ENCODE measurements around the gene DCAKD.

Gene DCAKD

DNA sequence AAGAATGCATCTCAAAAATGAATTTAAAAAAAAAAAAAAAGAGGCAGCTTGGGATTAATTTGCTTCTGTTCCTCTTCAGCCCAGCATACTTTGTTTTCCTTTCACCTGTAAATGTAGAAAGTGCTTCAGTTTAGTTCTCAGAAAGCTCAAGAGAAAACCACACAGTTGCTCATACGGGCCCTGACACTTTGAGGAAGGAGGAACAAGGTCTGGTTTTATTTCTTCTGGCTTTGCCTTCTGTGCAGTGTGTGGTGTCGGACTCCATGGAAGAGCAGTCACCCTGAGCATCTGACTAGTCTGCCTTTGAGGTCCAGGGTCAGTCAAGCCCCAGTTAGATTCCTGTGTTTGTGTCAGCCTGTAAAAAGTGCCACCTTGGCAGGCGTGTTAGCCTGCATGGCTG lies 37.3 kb upstream of the DCAKD start:
- peaks cover 6 to 10% of the 10 kb centered on the region in 2 donors for H3K4me1 ChIP-seq (ENCODE audit: control insufficient read depth in 2 of 2, insufficient read depth in 2 of 2, low read length in 2 of 2)
- peaks cover 31 to 48% of the 10 kb centered on the region in 2 donors for H3K36me3 ChIP-seq (ENCODE audit: control insufficient read depth in 2 of 2, insufficient read depth in 2 of 2, low read length in 2 of 2)
- no peaks in the 10 kb centered on the region for H3K9me3 ChIP-seq (ENCODE audit: control insufficient read depth in 2 of 2, low read length in 2 of 2)
- no peak overlapping the region for H3K4me3 ChIP-seq (ENCODE audit: low read length in 2 of 2)
- H3K27ac ChIP-seq (ENCODE audit: low read depth in 2 of 2, low read length in 2 of 2), result no peak overlapping the region
- H3K9ac ChIP-seq (ENCODE audit: low read depth in 1 of 2, low read length in 2 of 2), result no peak overlapping the region
- no peaks in the 10 kb centered on the region for H3K27me3 ChIP-seq (ENCODE audit: control insufficient read depth in 2 of 2, insufficient read depth in 2 of 2, low read length in 2 of 2)

DNA sequence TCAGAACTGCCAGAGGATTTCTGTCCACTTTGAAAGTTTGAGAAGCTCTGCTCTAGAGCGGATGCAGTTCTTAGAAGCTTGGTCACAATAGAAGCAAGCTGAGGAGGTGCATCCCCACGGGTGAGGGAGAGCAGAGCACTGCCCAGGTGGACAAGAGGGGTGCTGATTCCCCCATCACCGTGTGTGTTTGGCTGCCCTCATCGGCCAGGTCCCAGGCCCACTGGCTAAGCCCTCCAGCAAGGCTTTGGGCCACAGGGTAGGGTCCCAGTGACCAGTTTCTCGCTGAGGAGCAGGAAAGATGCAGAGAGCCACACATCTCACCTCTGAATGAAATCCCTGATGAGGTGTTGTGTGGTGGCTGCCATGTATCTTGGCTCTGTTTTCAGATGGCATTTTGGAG lies 36.5 kb upstream of the DCAKD start:
- peak overlapping the region in 1 of 2 donors; percentile 34 for H3K27ac ChIP-seq (ENCODE audit: low read depth in 2 of 2, low read length in 2 of 2)
- H3K36me3 ChIP-seq (ENCODE audit: control insufficient read depth in 2 of 2, insufficient read depth in 2 of 2, low read length in 2 of 2), result peaks cover 32 to 48% of the 10 kb centered on the region in 2 donors
- H3K9ac ChIP-seq (ENCODE audit: low read depth in 1 of 2, low read length in 2 of 2), result no peak overlapping the region
- H3K4me3 ChIP-seq (ENCODE audit: low read length in 2 of 2), result no peak overlapping the region
- peaks cover 4 to 6% of the 10 kb centered on the region in 2 donors for H3K4me1 ChIP-seq (ENCODE audit: control insufficient read depth in 2 of 2, insufficient read depth in 2 of 2, low read length in 2 of 2)
- H3K9me3 ChIP-seq (ENCODE audit: control insufficient read depth in 2 of 2, low read length in 2 of 2), result no peaks in the 10 kb centered on the region
- H3K27me3 ChIP-seq (ENCODE audit: control insufficient read depth in 2 of 2, insufficient read depth in 2 of 2, low read length in 2 of 2), result no peaks in the 10 kb centered on the region

DNA sequence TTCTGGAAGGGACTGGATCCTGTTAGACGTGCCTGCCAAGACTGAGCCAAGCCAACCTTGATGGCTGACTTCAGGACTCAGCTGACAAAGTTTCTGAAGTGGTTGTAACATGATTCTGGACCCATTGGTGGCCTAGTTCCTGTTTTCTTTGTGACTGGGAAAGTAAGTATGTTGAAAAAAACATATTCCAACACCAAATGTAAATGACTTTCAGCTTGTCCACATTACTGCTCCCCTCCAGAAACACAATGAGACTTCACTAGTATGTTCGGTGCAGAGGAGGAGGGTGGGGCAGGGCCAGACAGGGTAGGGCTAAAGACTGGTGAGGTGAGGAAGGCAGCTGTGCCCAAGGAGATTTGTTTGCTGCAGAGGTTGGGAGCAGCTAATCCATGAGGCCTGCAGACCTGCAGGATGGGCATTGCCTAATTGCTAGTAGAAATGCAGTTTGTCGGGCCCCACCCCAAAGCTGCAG lies 36.1 kb upstream of the DCAKD start:
- no peaks in the 10 kb centered on the region for H3K9me3 ChIP-seq (ENCODE audit: control insufficient read depth in 2 of 2, low read length in 2 of 2)
- no peaks in the 10 kb centered on the region for H3K27me3 ChIP-seq (ENCODE audit: control insufficient read depth in 2 of 2, insufficient read depth in 2 of 2, low read length in 2 of 2)
- no peak overlapping the region for H3K27ac ChIP-seq (ENCODE audit: low read depth in 2 of 2, low read length in 2 of 2)
- no peak overlapping the region for H3K9ac ChIP-seq (ENCODE audit: low read depth in 1 of 2, low read length in 2 of 2)
- H3K36me3 ChIP-seq (ENCODE audit: control insufficient read depth in 2 of 2, insufficient read depth in 2 of 2, low read length in 2 of 2), result peaks cover 32 to 49% of the 10 kb centered on the region in 2 donors
- H3K4me3 ChIP-seq (ENCODE audit: low read length in 2 of 2), result no peak overlapping the region
- H3K4me1 ChIP-seq (ENCODE audit: control insufficient read depth in 2 of 2, insufficient read depth in 2 of 2, low read length in 2 of 2), result peaks cover 4 to 6% of the 10 kb centered on the region in 2 donors

DNA sequence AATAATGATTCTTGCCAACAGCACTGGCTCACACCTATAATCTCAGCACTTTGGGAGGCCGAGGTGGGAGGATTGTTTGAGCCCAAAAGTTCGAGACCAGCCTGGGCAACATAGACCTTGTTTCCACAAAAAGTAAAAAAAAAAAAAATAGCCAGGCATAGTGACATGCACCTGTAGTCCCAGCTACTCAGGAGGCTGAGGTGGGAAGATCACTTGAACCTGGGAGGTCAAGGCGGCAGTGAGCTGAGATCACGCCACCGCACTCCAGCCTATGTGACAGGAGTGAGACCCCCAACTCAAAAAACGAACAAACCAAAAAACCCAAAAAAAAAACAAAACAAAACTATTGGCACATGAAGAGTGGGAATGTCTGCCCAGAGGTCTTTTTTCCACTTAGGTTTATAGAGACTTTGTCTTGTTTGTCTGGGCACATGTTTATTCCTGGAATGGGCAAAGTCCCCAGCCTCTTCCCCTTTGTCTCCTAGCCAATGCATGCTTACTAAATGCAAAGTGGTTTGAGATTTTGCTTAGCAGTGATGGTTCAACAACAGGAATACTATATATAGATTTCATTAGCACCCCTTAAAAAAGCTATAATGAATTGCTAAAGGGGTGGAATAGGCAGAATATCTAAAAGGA lies 35.6 kb upstream of the DCAKD start:
- Histone ChIP-seq H3K4me3 (ENCODE audit: low read length in 2 of 2) (no peak overlapping the region), H3K4me1 (ENCODE audit: control insufficient read depth in 2 of 2, insufficient read depth in 2 of 2, low read length in 2 of 2) (peaks cover 4 to 6% of the 10 kb centered on the region in 2 donors), H3K9ac (ENCODE audit: low read depth in 1 of 2, low read length in 2 of 2) (no peak overlapping the region), H3K9me3 (ENCODE audit: control insufficient read depth in 2 of 2, low read length in 2 of 2) (no peaks in the 10 kb centered on the region), H3K27me3 (ENCODE audit: control insufficient read depth in 2 of 2, insufficient read depth in 2 of 2, low read length in 2 of 2) (no peaks in the 10 kb centered on the region), H3K27ac (ENCODE audit: low read depth in 2 of 2, low read length in 2 of 2) (no peak overlapping the region), H3K36me3 (ENCODE audit: control insufficient read depth in 2 of 2, insufficient read depth in 2 of 2, low read length in 2 of 2) (peaks cover 34 to 51% of the 10 kb centered on the region in 2 donors)

DNA sequence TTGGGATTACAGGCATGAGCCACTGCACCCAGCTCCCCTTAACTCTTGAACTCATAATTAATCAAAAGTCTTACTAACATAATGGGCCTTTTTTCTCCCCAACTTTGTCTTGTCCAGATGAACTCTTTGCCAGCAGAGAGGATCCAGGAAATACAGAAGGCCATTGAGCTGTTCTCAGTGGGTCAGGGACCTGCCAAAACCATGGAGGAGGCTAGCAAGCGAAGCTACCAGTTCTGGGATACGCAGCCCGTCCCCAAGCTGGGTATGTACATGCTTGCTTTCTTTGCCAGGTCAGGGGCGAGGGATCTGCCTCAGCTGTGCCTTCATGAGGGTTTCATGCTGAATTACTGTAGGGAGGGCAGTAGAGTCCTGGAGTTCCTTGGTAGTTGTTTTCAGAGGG lies 35.0 kb upstream of the DCAKD start:
- H3K9me3 ChIP-seq (ENCODE audit: control insufficient read depth in 2 of 2, low read length in 2 of 2), result no peaks in the 10 kb centered on the region
- peaks cover 4 to 6% of the 10 kb centered on the region in 2 donors for H3K4me1 ChIP-seq (ENCODE audit: control insufficient read depth in 2 of 2, insufficient read depth in 2 of 2, low read length in 2 of 2)
- H3K27ac ChIP-seq (ENCODE audit: low read depth in 2 of 2, low read length in 2 of 2), result no peak overlapping the region
- no peak overlapping the region for H3K9ac ChIP-seq (ENCODE audit: low read depth in 1 of 2, low read length in 2 of 2)
- H3K36me3 ChIP-seq (ENCODE audit: control insufficient read depth in 2 of 2, insufficient read depth in 2 of 2, low read length in 2 of 2), result peaks cover 38 to 53% of the 10 kb centered on the region in 2 donors
- no peak overlapping the region for H3K4me3 ChIP-seq (ENCODE audit: low read length in 2 of 2)
- H3K27me3 ChIP-seq (ENCODE audit: control insufficient read depth in 2 of 2, insufficient read depth in 2 of 2, low read length in 2 of 2), result no peaks in the 10 kb centered on the region

DNA sequence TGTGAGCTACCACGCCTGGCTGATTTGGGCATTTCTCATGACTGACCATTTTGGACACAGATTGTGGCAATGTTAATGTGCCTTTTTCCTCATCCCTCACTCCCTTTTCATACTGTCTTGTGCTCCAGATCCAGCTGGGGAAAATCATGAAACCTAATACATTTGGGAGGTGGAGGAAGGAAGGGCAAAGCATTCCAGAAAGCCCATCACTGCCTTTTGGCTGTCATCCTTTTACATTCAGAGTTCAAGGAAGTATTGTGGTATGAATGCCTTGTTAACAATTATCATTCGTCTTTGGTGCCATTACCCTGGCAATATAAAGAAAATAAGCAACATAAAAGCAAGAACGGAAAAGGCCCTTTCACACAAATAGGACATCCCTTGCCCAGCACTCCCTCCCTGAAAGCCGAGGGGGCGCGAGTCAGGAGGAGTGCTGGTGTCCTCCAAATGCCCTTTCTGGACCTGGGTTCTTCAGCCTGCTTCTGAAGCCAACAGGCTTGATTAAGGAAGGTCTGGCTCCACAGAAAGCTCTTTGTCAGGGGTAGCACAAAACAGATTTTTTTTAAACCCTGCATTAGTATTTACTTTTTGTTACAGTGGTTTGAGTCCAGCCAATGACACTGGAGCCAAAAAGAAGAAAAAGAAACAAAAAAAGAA lies 29.7 kb upstream of the DCAKD start:
- no peak overlapping the region for H3K9ac ChIP-seq (ENCODE audit: low read depth in 1 of 2, low read length in 2 of 2)
- H3K27me3 ChIP-seq (ENCODE audit: control insufficient read depth in 2 of 2, insufficient read depth in 2 of 2, low read length in 2 of 2), result no peaks in the 10 kb centered on the region
- H3K4me1 ChIP-seq (ENCODE audit: control insufficient read depth in 2 of 2, insufficient read depth in 2 of 2, low read length in 2 of 2), result peaks cover 0 to 2% of the 10 kb centered on the region in 2 donors
- no peaks in the 10 kb centered on the region for H3K9me3 ChIP-seq (ENCODE audit: control insufficient read depth in 2 of 2, low read length in 2 of 2)
- no peak overlapping the region for H3K4me3 ChIP-seq (ENCODE audit: low read length in 2 of 2)
- no peak overlapping the region for H3K27ac ChIP-seq (ENCODE audit: low read depth in 2 of 2, low read length in 2 of 2)
- peaks cover 25 to 28% of the 10 kb centered on the region in 2 donors for H3K36me3 ChIP-seq (ENCODE audit: control insufficient read depth in 2 of 2, insufficient read depth in 2 of 2, low read length in 2 of 2)

DNA sequence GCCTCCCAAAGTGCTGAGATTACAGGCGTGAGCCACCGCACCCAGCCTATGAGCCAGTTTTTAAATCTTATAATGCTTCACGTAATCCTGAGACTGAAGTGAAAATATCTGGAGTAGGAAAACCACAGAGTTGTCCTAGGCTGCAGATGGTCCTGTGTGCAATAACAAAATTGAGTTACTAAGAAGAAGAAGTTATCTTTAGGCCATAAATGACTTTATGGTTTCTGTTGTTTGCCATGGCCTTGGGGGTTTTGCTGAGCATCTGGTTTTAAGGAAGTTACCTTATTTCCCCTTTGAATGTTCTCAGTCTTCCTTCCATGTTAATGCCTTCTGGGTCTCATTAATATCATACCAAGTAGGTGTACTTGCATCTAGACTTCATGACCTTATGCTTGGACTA lies 26.2 kb upstream of the DCAKD start:
- Histone ChIP-seq H3K9ac (ENCODE audit: low read depth in 1 of 2, low read length in 2 of 2) (no peak overlapping the region), H3K27ac (ENCODE audit: low read depth in 2 of 2, low read length in 2 of 2) (peak overlapping the region in 1 of 2 donors; percentile 9), H3K36me3 (ENCODE audit: control insufficient read depth in 2 of 2, insufficient read depth in 2 of 2, low read length in 2 of 2) (peaks cover 13 to 19% of the 10 kb centered on the region in 2 donors), H3K4me3 (ENCODE audit: low read length in 2 of 2) (no peak overlapping the region), H3K9me3 (ENCODE audit: control insufficient read depth in 2 of 2, low read length in 2 of 2) (no peaks in the 10 kb centered on the region), H3K4me1 (ENCODE audit: control insufficient read depth in 2 of 2, insufficient read depth in 2 of 2, low read length in 2 of 2) (peaks cover 0 to 2% of the 10 kb centered on the region in 2 donors), H3K27me3 (ENCODE audit: control insufficient read depth in 2 of 2, insufficient read depth in 2 of 2, low read length in 2 of 2) (no peaks in the 10 kb centered on the region)

DNA sequence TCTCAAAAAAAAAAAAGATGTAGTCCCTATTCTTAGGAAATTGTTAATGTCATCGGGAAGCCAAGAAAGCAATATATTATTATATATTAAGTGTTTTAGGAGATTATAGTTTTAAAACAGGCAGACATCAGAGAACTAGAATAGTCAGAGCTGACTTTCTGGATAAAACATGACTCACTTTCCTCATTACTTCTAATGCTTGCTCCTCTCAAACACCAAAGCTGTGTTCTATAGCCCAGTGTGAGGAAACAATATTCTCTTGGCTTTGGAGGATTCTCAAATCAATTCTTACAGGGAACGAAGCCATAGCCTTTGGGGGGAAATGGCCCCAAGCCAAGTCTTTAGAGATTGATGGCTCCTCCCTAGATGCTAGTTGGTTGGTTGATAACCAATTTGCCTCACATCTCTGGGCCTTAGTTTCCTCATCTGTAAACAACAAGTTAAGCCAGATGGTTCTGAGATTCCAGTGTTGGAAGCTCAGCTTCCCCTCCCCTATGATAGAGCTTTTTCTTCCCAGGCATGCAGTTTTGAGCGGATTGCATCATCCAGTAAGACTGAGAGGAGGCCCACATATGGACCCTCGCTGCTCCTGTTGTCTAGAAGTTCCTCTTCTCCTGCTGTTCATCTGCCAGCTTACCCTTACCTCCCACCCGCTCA lies 22.1 kb upstream of the DCAKD start:
- peaks cover 4 to 10% of the 10 kb centered on the region in 2 donors for H3K36me3 ChIP-seq (ENCODE audit: control insufficient read depth in 2 of 2, insufficient read depth in 2 of 2, low read length in 2 of 2)
- no peaks in the 10 kb centered on the region for H3K27me3 ChIP-seq (ENCODE audit: control insufficient read depth in 2 of 2, insufficient read depth in 2 of 2, low read length in 2 of 2)
- H3K4me1 ChIP-seq (ENCODE audit: control insufficient read depth in 2 of 2, insufficient read depth in 2 of 2, low read length in 2 of 2), result peaks cover 0 to 2% of the 10 kb centered on the region in 2 donors
- H3K9ac ChIP-seq (ENCODE audit: low read depth in 1 of 2, low read length in 2 of 2), result no peak overlapping the region
- peak overlapping the region; percentile 40 to 67 for H3K27ac ChIP-seq (ENCODE audit: low read depth in 2 of 2, low read length in 2 of 2)
- no peak overlapping the region for H3K4me3 ChIP-seq (ENCODE audit: low read length in 2 of 2)
- no peaks in the 10 kb centered on the region for H3K9me3 ChIP-seq (ENCODE audit: control insufficient read depth in 2 of 2, low read length in 2 of 2)

DNA sequence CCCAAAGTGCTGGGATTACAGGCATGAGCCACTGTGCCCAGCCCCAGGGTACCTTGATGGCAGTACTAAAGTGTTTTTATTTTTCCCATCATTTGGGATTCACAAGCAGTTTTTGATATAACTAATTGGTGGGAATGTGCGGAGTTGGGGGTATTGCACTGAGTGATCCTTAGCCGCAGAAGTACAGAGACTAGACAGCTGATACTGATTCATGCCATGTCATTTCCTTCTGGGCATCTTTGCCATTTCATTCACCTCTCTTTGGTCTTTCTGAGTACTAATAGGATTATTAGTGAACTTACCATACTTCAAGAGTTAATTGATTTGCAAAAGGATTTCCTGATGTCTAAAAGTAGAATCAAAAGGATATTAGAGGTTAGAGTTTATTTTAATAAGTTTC lies 19.4 kb upstream of the DCAKD start:
- no peak overlapping the region for H3K4me3 ChIP-seq (ENCODE audit: low read length in 2 of 2)
- H3K27ac ChIP-seq (ENCODE audit: low read depth in 2 of 2, low read length in 2 of 2), result no peak overlapping the region
- H3K36me3 ChIP-seq (ENCODE audit: control insufficient read depth in 2 of 2, insufficient read depth in 2 of 2, low read length in 2 of 2), result peaks cover 4 to 9% of the 10 kb centered on the region in 2 donors
- no peaks in the 10 kb centered on the region for H3K27me3 ChIP-seq (ENCODE audit: control insufficient read depth in 2 of 2, insufficient read depth in 2 of 2, low read length in 2 of 2)
- no peak overlapping the region for H3K9ac ChIP-seq (ENCODE audit: low read depth in 1 of 2, low read length in 2 of 2)
- H3K4me1 ChIP-seq (ENCODE audit: control insufficient read depth in 2 of 2, insufficient read depth in 2 of 2, low read length in 2 of 2), result peaks cover 0 to 6% of the 10 kb centered on the region in 2 donors
- no peaks in the 10 kb centered on the region for H3K9me3 ChIP-seq (ENCODE audit: control insufficient read depth in 2 of 2, low read length in 2 of 2)

DNA sequence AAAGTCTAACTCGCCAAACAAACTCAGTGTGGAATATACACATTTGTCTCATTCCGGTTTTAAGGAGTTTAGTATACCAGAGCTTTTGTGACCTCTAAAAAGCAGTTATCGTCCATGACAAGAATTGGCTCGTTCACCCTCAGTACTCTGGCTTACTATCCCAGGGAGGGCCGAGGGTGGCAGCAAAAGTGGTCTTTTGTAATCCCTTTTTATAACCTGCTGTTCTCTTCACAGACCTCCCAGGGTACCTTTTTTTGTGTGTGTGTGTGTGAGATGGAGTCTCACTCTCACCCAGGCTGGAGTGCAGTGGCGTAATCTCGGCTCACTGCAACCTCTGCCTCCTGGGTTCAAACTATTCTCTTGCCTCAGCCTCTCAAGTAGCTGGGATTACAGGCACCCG lies 18.6 kb upstream of the DCAKD start:
- no peak overlapping the region for H3K4me3 ChIP-seq (ENCODE audit: low read length in 2 of 2)
- peaks cover 0 to 7% of the 10 kb centered on the region in 2 donors for H3K4me1 ChIP-seq (ENCODE audit: control insufficient read depth in 2 of 2, insufficient read depth in 2 of 2, low read length in 2 of 2)
- peaks cover 4 to 8% of the 10 kb centered on the region in 2 donors for H3K36me3 ChIP-seq (ENCODE audit: control insufficient read depth in 2 of 2, insufficient read depth in 2 of 2, low read length in 2 of 2)
- H3K27me3 ChIP-seq (ENCODE audit: control insufficient read depth in 2 of 2, insufficient read depth in 2 of 2, low read length in 2 of 2), result no peaks in the 10 kb centered on the region
- H3K9ac ChIP-seq (ENCODE audit: low read depth in 1 of 2, low read length in 2 of 2), result no peak overlapping the region
- no peak overlapping the region for H3K27ac ChIP-seq (ENCODE audit: low read depth in 2 of 2, low read length in 2 of 2)
- no peaks in the 10 kb centered on the region for H3K9me3 ChIP-seq (ENCODE audit: control insufficient read depth in 2 of 2, low read length in 2 of 2)
